GDM1 (cell line): ENCODE results near the gene VPS18.

ENCODE experiments used
- DNase-seq: peaks from one replicate; lab custom pipeline; 2025; lab: John Stamatoyannopoulos, UW

VPS18 gene

GRCh38 chr15:40871749-40872617 is 22.3 kb upstream of the VPS18 start:
- no peak for DNase-seq

GRCh38 chr15:40872791-40873693 is 21.2 kb upstream of the VPS18 start:
- DNase-seq: no peak

- no peak for DNase-seq
Observed at GRCh38 chr15:40873694-40874561, 20.3 kb upstream of the VPS18 start, which contains the start of gene RHOV. Gene RHOV (minus strand): TSS chr15:40874234. CDS start chr15:40874139, 95 bp downstream.

GRCh38 chr15:40875991-40876730 is 18.1 kb upstream of the VPS18 start:
- no peak for DNase-seq

- DNase-seq: no peak
Observed at GRCh38 chr15:40877694-40878093, 16.6 kb upstream of the VPS18 start.

- DNase-seq: no peak
Observed at GRCh38 chr15:40878785-40879184, 15.5 kb upstream of the VPS18 start.

GRCh38 chr15:40879609-40880008 is 14.6 kb upstream of the VPS18 start:
- DNase-seq: no peak

- DNase-seq: no peak
Observed at GRCh38 chr15:40881351-40881750, 12.9 kb upstream of the VPS18 start.

GRCh38 chr15:40886586-40886985 is 7.7 kb upstream of the VPS18 start:
- DNase-seq: no peak

- no peak for DNase-seq
Observed at GRCh38 chr15:40889112-40889511, 5.1 kb upstream of the VPS18 start.

- no peak for DNase-seq
Observed at GRCh38 chr15:40891138-40891537, 3.1 kb upstream of the VPS18 start.

GRCh38 chr15:40891810-40892446 is 2.3 kb upstream of the VPS18 start:
- DNase-seq: no peak

GRCh38 chr15:40892447-40893012 is 1.7 kb upstream of the VPS18 start:
- no peak for DNase-seq

GRCh38 chr15:40893019-40893670 is 1.1 kb upstream of the VPS18 start:
- DNase-seq: no peak

- DNase-seq: peak; percentile 14
Observed at GRCh38 chr15:40894681-40895448, 615 bp downstream of the VPS18 start.

GRCh38 chr15:40899536-40900207 is 5.4 kb downstream of the VPS18 start:
- DNase-seq: no peak

- DNase-seq: no peak
Observed at GRCh38 chr15:40900256-40901052, 6.2 kb downstream of the VPS18 start.

- DNase-seq: no peak
Observed at GRCh38 chr15:40901053-40901443, 6.8 kb downstream of the VPS18 start.
